ENCODE results near the gene DAB2IP. TPM values are rescaled to one million over a fixed set of nuclear protein-coding genes. Genes with fewer than 3 reads are reported as not detected.
A peak's percentile ranks its signal among the peaks of the same experiment; 100 is the strongest.

Gene DAB2IP
- total RNA-seq, 1 donor from 2014 or later: 81.6 TPM

- no peak for ATAC-seq
- H3K36me3 ChIP-seq: no peaks in the 10 kb centered on the region
- no peak overlapping the region for H3K4me3 ChIP-seq
- no peaks in the 10 kb centered on the region for H3K27me3 ChIP-seq
- H3K9me3 ChIP-seq: no peaks in the 10 kb centered on the region
- peaks cover 20% of the 10 kb centered on the region for H3K4me1 ChIP-seq
- intact Hi-C loops (cut with DNase I): no loop called here
- no peak for DNase-seq
- TF ChIP-seq CTCF (IDR thresholded peaks at IDR 0.05): no peak
- no peak overlapping the region for H3K27ac ChIP-seq
Measured at GRCh38 chr9:121703014-121703734, 51.7 kb downstream of the DAB2IP start.

GRCh38 chr9:121704281-121704680, 52.8 kb downstream of the DAB2IP start:
- TF ChIP-seq CTCF (IDR thresholded peaks at IDR 0.05): no peak
- Histone ChIP-seq H3K36me3 (no peaks in the 10 kb centered on the region), H3K4me3 (no peak overlapping the region), H3K4me1 (peaks cover 16% of the 10 kb centered on the region), H3K27ac (no peak overlapping the region), H3K9me3 (no peaks in the 10 kb centered on the region), H3K27me3 (no peaks in the 10 kb centered on the region)
- no peak for DNase-seq
- intact Hi-C loops (cut with DNase I): no loop called here
- ATAC-seq: no peak

- Histone ChIP-seq H3K36me3 (no peaks in the 10 kb centered on the region), H3K4me1 (peaks cover 14% of the 10 kb centered on the region), H3K27me3 (no peaks in the 10 kb centered on the region), H3K27ac (no peak overlapping the region), H3K4me3 (no peak overlapping the region), H3K9me3 (no peaks in the 10 kb centered on the region)
- DNase-seq (no peak), ATAC-seq (no peak)
- TF ChIP-seq CTCF (IDR thresholded peaks at IDR 0.05): no peak
- intact Hi-C loops (cut with DNase I): no loop called here
Measured at GRCh38 chr9:121706149-121706750, 54.8 kb downstream of the DAB2IP start.

- Histone ChIP-seq H3K4me3 (no peak overlapping the region), H3K9me3 (no peaks in the 10 kb centered on the region), H3K36me3 (no peaks in the 10 kb centered on the region), H3K27ac (no peak overlapping the region), H3K27me3 (no peaks in the 10 kb centered on the region), H3K4me1 (peaks cover 14% of the 10 kb centered on the region)
- no peak for TF ChIP-seq CTCF (IDR thresholded peaks at IDR 0.05)
- no peak for ATAC-seq
- intact Hi-C loops (cut with DNase I): no loop called here
- no peak for DNase-seq
Measured at GRCh38 chr9:121707477-121708424, 56.3 kb downstream of the DAB2IP start.

- Histone ChIP-seq H3K27ac (no peak overlapping the region), H3K4me3 (no peak overlapping the region), H3K36me3 (no peaks in the 10 kb centered on the region), H3K9me3 (no peaks in the 10 kb centered on the region), H3K27me3 (no peaks in the 10 kb centered on the region), H3K4me1 (peaks cover 14% of the 10 kb centered on the region)
- no peak for DNase-seq
- TF ChIP-seq CTCF (IDR thresholded peaks at IDR 0.05): no peak
- intact Hi-C loops (cut with DNase I): no loop called here
- peak; percentile 13 for ATAC-seq
Measured at GRCh38 chr9:121708768-121709488, 57.5 kb downstream of the DAB2IP start.
